PFSK-1 (cell line): ENCODE measurements around the gene PARD6B.

Experiments used
- FOXP2 ChIP-seq: optimal IDR thresholded peaks from 2 replicates; pipeline ENCODE3; 2011; ENCODE audit warnings: borderline replicate concordance, control low read depth, inconsistent platforms; ENCODE audit not compliant: insufficient read depth; ENCODE audit errors: extremely low read length, extremely low read depth
- POLR2AphosphoS5 ChIP-seq: IDR thresholded peaks from 2 replicates; pipeline ENCODE4 v1.6.1; 2012; ENCODE audit warnings: low read depth, mild to moderate bottlenecking, control low read depth, low read length, moderate library complexity
- SIN3A ChIP-seq: IDR thresholded peaks from 2 replicates; pipeline ENCODE4 v1.6.1; 2012; ENCODE audit warnings: mild to moderate bottlenecking, low read length, moderate library complexity, borderline replicate concordance; ENCODE audit not compliant: insufficient read depth
- TAF1 ChIP-seq: IDR thresholded peaks from 2 replicates; pipeline ENCODE4 v1.6.1; 2012; ENCODE audit warnings: low read length, control low read depth, borderline replicate concordance; ENCODE audit not compliant: insufficient read depth

DNA sequence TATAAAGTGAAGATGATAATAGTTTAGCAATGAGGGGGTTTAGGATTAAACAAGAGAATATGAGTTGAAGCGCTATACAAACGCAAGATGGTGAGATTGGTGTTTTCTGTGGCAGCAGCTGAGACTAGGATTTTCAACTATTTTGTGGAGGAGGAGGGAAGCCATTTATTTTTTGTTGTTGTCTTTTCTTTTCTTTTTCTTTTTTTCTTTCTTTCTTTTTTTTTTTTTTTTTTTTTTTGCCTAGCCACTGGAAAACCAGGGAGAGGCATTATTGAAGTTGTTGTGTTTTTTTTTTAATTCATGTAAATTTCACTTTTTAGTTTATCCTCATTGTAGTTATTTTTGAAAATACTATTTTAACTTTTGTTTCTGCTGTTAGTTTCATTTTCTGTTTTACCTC lies 15.9 kb downstream of the PARD6B start:
- no peak for TF ChIP-seq TAF1
- TF ChIP-seq POLR2AphosphoS5, result no peak
- no peak for TF ChIP-seq FOXP2
- TF ChIP-seq SIN3A, result no peak
